Measurements from ENCODE around the gene ARHGAP15. TPM values are rescaled to one million over a fixed set of nuclear protein-coding genes. Genes with fewer than 3 reads are reported as not detected.

Gene ARHGAP15
- total RNA-seq, 1 donor from 2014 or later, result 9.1 TPM

DNA sequence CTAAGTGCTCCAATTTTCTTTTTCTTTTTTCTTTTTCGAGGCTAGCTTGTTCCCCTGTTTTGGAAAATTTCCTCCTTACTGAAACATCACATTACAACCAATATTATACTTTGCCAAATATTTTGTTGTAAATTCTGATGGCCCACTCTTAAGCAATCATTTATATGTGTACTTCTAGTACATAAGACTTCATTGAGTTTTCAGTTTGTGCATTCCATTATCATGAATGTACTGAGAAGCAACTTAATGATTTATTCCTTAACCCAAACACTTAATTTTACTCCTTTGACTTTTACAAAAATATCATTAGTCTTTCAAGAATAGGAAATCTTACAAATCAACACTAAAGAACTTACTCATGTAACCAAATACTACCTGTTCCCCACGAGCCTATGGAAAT, 242.4 kb downstream of the ARHGAP15 start:
- intact Hi-C loops (cut with DNase I), result no loop called here

DNA sequence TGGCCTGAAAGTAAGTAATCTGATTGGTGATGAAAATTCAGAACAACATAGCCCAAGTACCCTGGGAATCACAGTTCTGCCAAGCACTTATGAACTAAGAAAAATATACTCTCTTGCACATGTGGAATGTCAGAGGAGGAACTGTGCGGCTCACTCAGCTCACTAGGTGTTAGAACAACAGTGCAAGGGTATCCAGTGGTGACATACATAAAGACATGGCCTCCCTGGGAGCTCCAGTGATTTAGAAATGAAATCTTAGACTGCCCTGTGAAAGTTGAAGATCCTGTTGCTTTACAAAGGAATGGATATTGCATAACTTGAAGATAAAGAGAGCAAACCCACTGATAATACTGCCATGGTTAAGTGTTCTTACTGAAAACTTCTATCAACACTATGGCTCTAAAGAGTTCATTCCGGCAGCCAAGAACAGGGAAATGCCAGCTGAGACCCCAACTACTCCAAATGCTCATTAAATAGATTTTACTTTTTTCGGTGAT, 246.2 kb downstream of the ARHGAP15 start:
- no peak overlapping the region for H3K27ac ChIP-seq
- intact Hi-C loops (cut with DNase I), result no loop called here
- no peak for DNase-seq (ENCODE audit: extremely low spot score in 2 of 2)
- no peak overlapping the region for H3K4me3 ChIP-seq
- TF ChIP-seq POLR2AphosphoS5 (IDR thresholded peaks at IDR 0.05; ENCODE audit: insufficient read depth in 1 of 2, low read depth in 1 of 2), result no peak
- TF ChIP-seq, protein P1, sequence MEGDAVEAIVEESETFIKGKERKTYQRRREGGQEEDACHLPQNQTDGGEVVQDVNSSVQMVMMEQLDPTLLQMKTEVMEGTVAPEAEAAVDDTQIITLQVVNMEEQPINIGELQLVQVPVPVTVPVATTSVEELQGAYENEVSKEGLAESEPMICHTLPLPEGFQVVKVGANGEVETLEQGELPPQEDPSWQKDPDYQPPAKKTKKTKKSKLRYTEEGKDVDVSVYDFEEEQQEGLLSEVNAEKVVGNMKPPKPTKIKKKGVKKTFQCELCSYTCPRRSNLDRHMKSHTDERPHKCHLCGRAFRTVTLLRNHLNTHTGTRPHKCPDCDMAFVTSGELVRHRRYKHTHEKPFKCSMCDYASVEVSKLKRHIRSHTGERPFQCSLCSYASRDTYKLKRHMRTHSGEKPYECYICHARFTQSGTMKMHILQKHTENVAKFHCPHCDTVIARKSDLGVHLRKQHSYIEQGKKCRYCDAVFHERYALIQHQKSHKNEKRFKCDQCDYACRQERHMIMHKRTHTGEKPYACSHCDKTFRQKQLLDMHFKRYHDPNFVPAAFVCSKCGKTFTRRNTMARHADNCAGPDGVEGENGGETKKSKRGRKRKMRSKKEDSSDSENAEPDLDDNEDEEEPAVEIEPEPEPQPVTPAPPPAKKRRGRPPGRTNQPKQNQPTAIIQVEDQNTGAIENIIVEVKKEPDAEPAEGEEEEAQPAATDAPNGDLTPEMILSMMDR (IDR thresholded peaks at IDR 0.05), result no peak
- TF ChIP-seq POLR2A (IDR thresholded peaks at IDR 0.05), result no peak
- H3K27me3 ChIP-seq, result no peaks in the 10 kb centered on the region
- no peaks in the 10 kb centered on the region for H3K36me3 ChIP-seq
- no peaks in the 10 kb centered on the region for H3K9me3 ChIP-seq
- H3K4me1 ChIP-seq, result no peaks in the 10 kb centered on the region

More for the DNA sequence above, 242.4 kb downstream of the ARHGAP15 start:
- no peak overlapping the region for H3K27ac ChIP-seq
- no peaks in the 10 kb centered on the region for H3K4me1 ChIP-seq
- no peak overlapping the region for H3K4me3 ChIP-seq
- no peaks in the 10 kb centered on the region for H3K27me3 ChIP-seq
- H3K36me3 ChIP-seq, result no peaks in the 10 kb centered on the region
- H3K9me3 ChIP-seq, result no peaks in the 10 kb centered on the region
- DNase-seq (ENCODE audit: extremely low spot score in 2 of 2), result no peak
- TF ChIP-seq POLR2A (IDR thresholded peaks at IDR 0.05) (no peak), POLR2AphosphoS5 (IDR thresholded peaks at IDR 0.05; ENCODE audit: insufficient read depth in 1 of 2, low read depth in 1 of 2) (no peak)
- TF ChIP-seq, protein P1 (IDR thresholded peaks at IDR 0.05), result no peak

DNA sequence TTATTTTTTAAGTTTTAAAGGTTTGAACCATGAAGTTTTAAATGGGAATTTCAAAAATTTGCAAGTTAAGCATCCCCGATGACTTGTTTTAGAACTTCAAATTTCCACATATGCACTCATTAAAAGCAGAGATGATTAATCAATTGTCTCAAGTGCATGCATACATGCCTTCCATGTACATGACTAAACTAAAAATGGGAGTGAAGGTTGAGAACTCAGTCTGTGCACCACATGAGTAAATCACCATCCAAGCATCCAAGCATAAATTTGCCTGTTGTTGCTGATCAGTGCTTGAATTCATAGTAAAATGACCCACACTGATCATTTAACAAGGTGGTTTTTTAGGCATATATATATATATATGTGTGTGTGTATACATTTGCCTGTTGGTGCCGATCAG, 249.8 kb downstream of the ARHGAP15 start:
- TF ChIP-seq POLR2AphosphoS5 (IDR thresholded peaks at IDR 0.05; ENCODE audit: insufficient read depth in 1 of 2, low read depth in 1 of 2), result no peak
- TF ChIP-seq, protein P1 (IDR thresholded peaks at IDR 0.05), result no peak
- TF ChIP-seq POLR2A (IDR thresholded peaks at IDR 0.05), result no peak
- DNase-seq (ENCODE audit: extremely low spot score in 2 of 2), result no peak
- Histone ChIP-seq H3K36me3 (no peaks in the 10 kb centered on the region), H3K27ac (no peak overlapping the region), H3K27me3 (no peaks in the 10 kb centered on the region), H3K9me3 (no peaks in the 10 kb centered on the region), H3K4me1 (no peaks in the 10 kb centered on the region), H3K4me3 (no peak overlapping the region)
- intact Hi-C loops (cut with DNase I), result no loop called here

DNA sequence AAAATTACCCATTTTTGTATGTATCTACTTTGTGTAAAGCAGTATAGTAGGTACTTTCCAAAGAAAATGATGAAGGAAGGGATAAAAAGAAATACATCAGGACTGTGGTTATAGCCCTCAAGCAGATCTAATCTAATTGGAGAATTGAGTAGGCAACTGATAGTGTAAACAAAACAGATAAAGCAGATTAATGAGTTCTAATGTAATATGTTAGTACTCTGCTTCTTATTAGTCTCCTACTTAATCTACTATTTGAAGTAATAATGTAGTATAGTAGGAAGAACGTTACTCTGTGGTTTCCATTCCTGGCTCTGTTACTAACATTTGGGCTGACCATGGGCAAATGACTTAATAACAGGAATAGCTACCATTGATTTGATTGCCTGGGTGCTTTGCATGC, 250.7 kb downstream of the ARHGAP15 start:
- Histone ChIP-seq H3K4me3 (no peak overlapping the region), H3K4me1 (no peaks in the 10 kb centered on the region), H3K9me3 (no peaks in the 10 kb centered on the region), H3K27ac (no peak overlapping the region), H3K27me3 (no peaks in the 10 kb centered on the region), H3K36me3 (no peaks in the 10 kb centered on the region)
- TF ChIP-seq POLR2A (IDR thresholded peaks at IDR 0.05) (no peak), POLR2AphosphoS5 (IDR thresholded peaks at IDR 0.05; ENCODE audit: insufficient read depth in 1 of 2, low read depth in 1 of 2) (no peak)
- TF ChIP-seq, protein P1 (IDR thresholded peaks at IDR 0.05), result no peak
- no peak for DNase-seq (ENCODE audit: extremely low spot score in 2 of 2)
- intact Hi-C loops (cut with DNase I), result no loop called here

DNA sequence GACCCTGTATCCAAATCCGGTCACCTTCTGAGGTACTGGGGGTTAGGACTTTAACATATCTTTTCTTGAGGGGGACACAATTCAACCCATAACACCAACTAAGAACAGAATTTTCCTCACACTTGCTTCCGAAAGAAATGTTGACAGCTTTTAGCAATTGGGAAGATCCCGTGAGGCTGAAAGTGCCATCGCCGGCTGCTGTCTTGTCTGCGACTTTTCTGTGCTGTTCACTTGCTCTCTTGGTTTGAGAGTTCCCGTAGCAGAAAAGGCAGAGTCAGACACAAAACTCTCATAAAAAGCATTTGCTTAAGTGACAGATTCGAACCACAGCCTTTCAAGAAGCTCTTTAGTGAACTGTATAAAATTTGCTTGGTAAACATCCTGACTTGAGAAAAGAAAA, 253.4 kb downstream of the ARHGAP15 start:
- Histone ChIP-seq H3K9me3 (no peaks in the 10 kb centered on the region), H3K36me3 (no peaks in the 10 kb centered on the region), H3K27me3 (no peaks in the 10 kb centered on the region), H3K4me1 (no peaks in the 10 kb centered on the region), H3K27ac (no peak overlapping the region), H3K4me3 (no peak overlapping the region)
- DNase-seq (ENCODE audit: extremely low spot score in 2 of 2), result no peak
- no peak for TF ChIP-seq POLR2AphosphoS5 (IDR thresholded peaks at IDR 0.05; ENCODE audit: insufficient read depth in 1 of 2, low read depth in 1 of 2)
- TF ChIP-seq, protein P1 (IDR thresholded peaks at IDR 0.05), result no peak
- no peak for TF ChIP-seq POLR2A (IDR thresholded peaks at IDR 0.05)
- intact Hi-C loops (cut with DNase I), result no loop called here

Data from vagina (tissue), 2 donors.